Osteoblast (primary cell): ENCODE data around the gene PTMS. TPM values are rescaled to one million over a fixed set of nuclear protein-coding genes. Genes with fewer than 3 reads are reported as not detected.

Source experiments
- DNase-seq: peaks from one replicate; pipeline ENCODE4 v3.0.0; 2011; ENCODE audit warnings: low spot score, mixed read lengths; ENCODE audit not compliant: insufficient read length; ENCODE audit errors: missing footprints
- H2AFZ ChIP-seq: 2 replicates; pipeline ENCODE4 v1.6.0; 2011; ENCODE audit warnings: mild to moderate bottlenecking, low read length
- H3K27ac ChIP-seq: 2 replicates; pipeline ENCODE4 v1.5.1; 2011; ENCODE audit warnings: mild to moderate bottlenecking, low read depth, low read length, moderate library complexity
- H3K27me3 ChIP-seq: 2 replicates; pipeline ENCODE4 v1.6.0; 2012; ENCODE audit warnings: mild to moderate bottlenecking, control low read depth, inconsistent platforms, low read length, moderate library complexity; ENCODE audit not compliant: insufficient read depth
- H3K36me3 ChIP-seq: 2 replicates; pipeline ENCODE4 v1.5.1; 2011; ENCODE audit warnings: mild to moderate bottlenecking, low read length, control low read depth, moderate library complexity; ENCODE audit not compliant: insufficient read depth
- H3K4me1 ChIP-seq: 2 replicates; pipeline ENCODE4 v1.5.1; 2011; ENCODE audit warnings: mild to moderate bottlenecking, low read length, control low read depth, moderate library complexity; ENCODE audit not compliant: insufficient read depth
- H3K4me2 ChIP-seq: 2 replicates; pipeline ENCODE4 v1.6.0; 2011; ENCODE audit warnings: mild to moderate bottlenecking, low read length; ENCODE audit not compliant: insufficient read depth
- H3K4me3 ChIP-seq: fragments of 200-600 bp; sonication (generic); 3 replicates; pipeline ENCODE4 v1.5.1; 2012; ENCODE audit warnings: mild to moderate bottlenecking, low read length, inconsistent platforms; ENCODE audit not compliant: insufficient read depth
- H3K79me2 ChIP-seq: 2 replicates; pipeline ENCODE4 v1.6.0; 2012; ENCODE audit warnings: mild to moderate bottlenecking, low read length, control low read depth, inconsistent platforms; ENCODE audit not compliant: insufficient read depth
- H3K9me3 ChIP-seq: 2 replicates; pipeline ENCODE4 v1.5.1; 2011; ENCODE audit warnings: low read depth, low read length, control low read depth
- H4K20me1 ChIP-seq: 2 replicates; pipeline ENCODE4 v1.6.0; 2012; ENCODE audit warnings: mild to moderate bottlenecking, low read length, control low read depth; ENCODE audit not compliant: insufficient read depth
- total RNA-seq: library from RNA; depleted of rRNA; stranded (reverse); fragments of >200 nt; gene quantifications from 2 replicates; pipeline ENCODE4 v1.2.3, GENCODE V29; 2012
- TF ChIP-seq, protein P1 (sequence below): IDR thresholded peaks from 2 replicates; pipeline ENCODE4 v1.5.1; 2011; ENCODE audit warnings: mild to moderate bottlenecking, low read depth, low read length, moderate library complexity; ENCODE audit errors: extremely low read depth

Gene PTMS
- total RNA-seq, 1 donor: 72.7 TPM

DNA sequence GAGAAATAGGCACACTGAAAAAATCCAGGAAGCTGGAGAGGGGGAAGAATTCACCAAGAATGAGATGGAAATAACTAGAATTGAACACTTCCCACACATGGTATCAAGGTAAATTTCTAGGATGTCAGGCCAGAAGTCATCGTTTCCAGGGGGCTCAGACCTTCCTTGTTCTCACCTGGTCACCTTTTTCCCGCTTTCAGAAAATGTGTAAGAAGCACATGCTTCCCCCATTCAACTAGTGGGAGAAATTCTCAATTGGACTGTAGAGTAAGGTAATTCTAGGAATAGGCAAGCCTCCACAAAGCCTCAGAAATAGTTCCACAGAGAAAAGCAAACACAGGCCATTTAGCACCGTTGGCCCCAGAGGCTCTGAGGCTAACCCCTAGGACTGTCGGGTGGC, 2.8 kb upstream of the PTMS start:
- no peak for DNase-seq
- Histone ChIP-seq H4K20me1 (peaks cover 6% of the 10 kb centered on the region), H3K4me3 (peak overlapping the region; percentile 64), H3K9me3 (no peaks in the 10 kb centered on the region), H3K27ac (peak overlapping the region; percentile 78), H3K79me2 (peaks cover 16% of the 10 kb centered on the region), H3K36me3 (no peaks in the 10 kb centered on the region), H3K27me3 (no peaks in the 10 kb centered on the region), H3K4me2 (peak overlapping the region; percentile 79), H2AFZ (peak overlapping the region; percentile 90), H3K4me1 (peaks cover 30% of the 10 kb centered on the region)
- TF ChIP-seq, protein P1, sequence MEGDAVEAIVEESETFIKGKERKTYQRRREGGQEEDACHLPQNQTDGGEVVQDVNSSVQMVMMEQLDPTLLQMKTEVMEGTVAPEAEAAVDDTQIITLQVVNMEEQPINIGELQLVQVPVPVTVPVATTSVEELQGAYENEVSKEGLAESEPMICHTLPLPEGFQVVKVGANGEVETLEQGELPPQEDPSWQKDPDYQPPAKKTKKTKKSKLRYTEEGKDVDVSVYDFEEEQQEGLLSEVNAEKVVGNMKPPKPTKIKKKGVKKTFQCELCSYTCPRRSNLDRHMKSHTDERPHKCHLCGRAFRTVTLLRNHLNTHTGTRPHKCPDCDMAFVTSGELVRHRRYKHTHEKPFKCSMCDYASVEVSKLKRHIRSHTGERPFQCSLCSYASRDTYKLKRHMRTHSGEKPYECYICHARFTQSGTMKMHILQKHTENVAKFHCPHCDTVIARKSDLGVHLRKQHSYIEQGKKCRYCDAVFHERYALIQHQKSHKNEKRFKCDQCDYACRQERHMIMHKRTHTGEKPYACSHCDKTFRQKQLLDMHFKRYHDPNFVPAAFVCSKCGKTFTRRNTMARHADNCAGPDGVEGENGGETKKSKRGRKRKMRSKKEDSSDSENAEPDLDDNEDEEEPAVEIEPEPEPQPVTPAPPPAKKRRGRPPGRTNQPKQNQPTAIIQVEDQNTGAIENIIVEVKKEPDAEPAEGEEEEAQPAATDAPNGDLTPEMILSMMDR: no peak

DNA sequence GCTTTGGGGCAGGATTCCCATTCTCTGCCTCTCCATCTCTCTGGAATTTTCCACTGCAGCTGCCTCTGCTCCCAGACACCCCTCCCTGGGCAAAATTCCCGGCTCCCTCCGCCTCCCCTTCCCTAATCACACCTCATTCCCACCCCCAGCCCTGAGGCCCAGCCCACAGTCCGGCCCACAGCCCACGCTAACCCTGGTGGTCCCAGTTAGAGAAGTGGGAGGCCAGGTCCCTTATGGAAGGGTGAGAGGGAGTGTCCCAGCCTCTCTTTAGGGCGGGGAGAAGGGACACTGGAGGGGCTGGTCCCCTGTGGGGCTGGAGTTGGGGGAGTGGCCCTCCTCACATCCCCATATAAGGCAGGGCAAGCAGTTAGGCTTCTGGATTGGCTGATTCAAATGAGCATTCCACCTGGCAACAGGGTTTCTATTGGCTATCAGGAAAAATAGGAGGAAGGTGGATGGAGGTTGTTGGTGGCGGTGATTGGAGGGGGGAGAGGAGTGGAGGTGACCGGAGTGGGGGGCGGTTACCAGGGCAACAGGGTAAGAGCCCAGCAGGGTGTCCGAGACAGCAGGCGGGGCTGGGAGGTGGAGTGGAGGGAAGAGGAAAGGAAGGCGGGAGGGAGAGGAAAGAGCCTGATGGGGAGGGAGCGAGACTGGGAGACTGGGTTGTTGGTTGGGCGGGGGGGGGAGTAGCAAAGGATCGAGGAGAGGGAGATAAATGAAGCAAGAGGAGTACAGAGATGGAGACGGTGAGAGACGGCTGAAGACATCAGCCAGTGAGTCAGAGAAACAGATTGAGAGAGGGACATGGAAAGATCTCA, 1.9 kb upstream of the PTMS start:
- Histone ChIP-seq H2AFZ (peak overlapping the region; percentile 90), H3K79me2 (peaks cover 24% of the 10 kb centered on the region), H3K27me3 (no peaks in the 10 kb centered on the region), H3K4me1 (peaks cover 38% of the 10 kb centered on the region), H3K36me3 (no peaks in the 10 kb centered on the region), H3K27ac (peak overlapping the region; percentile 78), H3K4me3 (peak overlapping the region; percentile 64), H4K20me1 (peaks cover 14% of the 10 kb centered on the region), H3K9me3 (no peaks in the 10 kb centered on the region), H3K4me2 (peak overlapping the region; percentile 79)
- TF ChIP-seq, protein P1: no peak
- peak; percentile 98 for DNase-seq

DNA sequence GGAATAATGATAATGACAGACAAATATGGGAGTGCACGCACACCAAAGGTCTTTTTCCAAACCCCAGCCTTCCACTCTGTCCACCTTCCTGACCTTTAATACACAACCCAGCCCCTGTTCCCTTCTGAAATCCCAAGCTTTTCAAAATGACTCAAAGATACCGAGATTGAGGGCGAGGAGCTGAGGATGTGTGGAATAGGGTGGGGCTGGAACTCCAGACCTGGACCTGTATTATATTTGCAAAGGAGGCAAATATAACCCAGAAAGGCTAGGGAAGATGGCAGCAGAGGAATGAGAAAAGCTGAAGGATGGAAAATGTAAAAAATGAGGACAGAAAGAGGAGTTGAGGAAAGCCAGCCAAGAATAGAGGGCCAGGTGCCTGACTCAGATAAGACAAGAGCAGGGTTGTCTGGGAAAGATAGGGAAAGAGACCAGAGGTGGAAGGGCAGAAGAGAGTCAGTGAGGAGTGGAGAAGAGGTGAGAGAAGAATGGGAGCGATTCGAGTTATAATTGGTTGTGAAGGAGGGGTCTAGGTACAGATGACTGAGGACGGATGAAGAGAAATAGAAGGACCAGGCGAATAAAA, 1.0 kb upstream of the PTMS start:
- peaks cover 38% of the 10 kb centered on the region for H3K4me1 ChIP-seq
- peaks cover 23% of the 10 kb centered on the region for H4K20me1 ChIP-seq
- peak overlapping the region; percentile 5 for H2AFZ ChIP-seq
- peaks cover 29% of the 10 kb centered on the region for H3K79me2 ChIP-seq
- peaks cover 6% of the 10 kb centered on the region for H3K36me3 ChIP-seq
- TF ChIP-seq, protein P1: no peak
- peak overlapping the region; percentile 89 for H3K4me3 ChIP-seq
- peak; percentile 76 for DNase-seq
- peak overlapping the region; percentile 79 for H3K4me2 ChIP-seq
- no peaks in the 10 kb centered on the region for H3K27me3 ChIP-seq
- H3K27ac ChIP-seq: peak overlapping the region; percentile 78
- H3K9me3 ChIP-seq: no peaks in the 10 kb centered on the region
